Central memory CD8-positive, alpha-beta T cell (primary cell): ENCODE results near the gene OXNAD1.

Experiments
- ATAC-seq: fragments of 150-1000 bp; cut with Tn5 transposase; replicated peaks from 2 replicates; pipeline ENCODE4 v1.10.0; 2022; ENCODE audit warnings: mild to moderate bottlenecking, moderate FRiP score, moderate number of reproducible peaks; ENCODE audit not compliant: poor library complexity, severe bottlenecking; ENCODE audit errors: extremely low read depth
- DNase-seq, 2 donors: peaks; one replicate each; pipeline ENCODE4 v3.0.0; 2021; ENCODE audit warnings: low spot score in 2 of 2
- H3K27ac Mint-ChIP-seq: one replicate; pipeline ENCODE4 v1.8.0; 2022; ENCODE audit warnings: low read depth, mild to moderate bottlenecking, moderate library complexity, mixed read lengths
- H3K27me3 Mint-ChIP-seq: one replicate; pipeline ENCODE4 v1.8.0; 2022; ENCODE audit warnings: mixed read lengths
- H3K36me3 Mint-ChIP-seq: one replicate; pipeline ENCODE4 v1.8.0; 2022; ENCODE audit warnings: mild to moderate bottlenecking, moderate library complexity, mixed read lengths; ENCODE audit not compliant: insufficient read depth
- H3K4me1 Mint-ChIP-seq: one replicate; pipeline ENCODE4 v1.8.0; 2022; ENCODE audit warnings: mixed read lengths
- H3K4me3 Mint-ChIP-seq: one replicate; pipeline ENCODE4 v1.8.0; 2022; ENCODE audit warnings: mild to moderate bottlenecking, moderate library complexity, mixed read lengths
- H3K9me3 Mint-ChIP-seq: one replicate; pipeline ENCODE4 v1.8.0; 2022; ENCODE audit warnings: mixed read lengths

The OXNAD1 gene

GRCh38 chr3:16264708-16265454 is at the start of gene OXNAD1, which contains the start of gene DPH3:
Gene OXNAD1 (plus strand): TSS chr3:16265212. CDS start chr3:16270953, 5,741 bp downstream.
Gene DPH3 (minus strand): TSS chr3:16264943. CDS start chr3:16264876, 67 bp downstream.
- Mint-ChIP-seq H3K27ac (peak within 1 kb of the TSS; percentile 97), H3K36me3 (peaks cover 14% of the 10 kb centered on the region), H3K4me1 (peaks cover 19% of the 10 kb centered on the region), H3K4me3 (peak within 1 kb of the TSS; percentile 96), H3K27me3 (no peaks in the 10 kb centered on the region), H3K9me3 (no peaks in the 10 kb centered on the region)
- ATAC-seq = peak; percentile 95
- peak; percentile 99 for DNase-seq

GRCh38 chr3:16216373-16216935 is 48.6 kb upstream of the OXNAD1 start:
- Mint-ChIP-seq H3K36me3 (no peaks in the 10 kb centered on the region), H3K27ac (no peak overlapping the region), H3K9me3 (no peaks in the 10 kb centered on the region), H3K4me3 (no peak overlapping the region), H3K4me1 (no peaks in the 10 kb centered on the region), H3K27me3 (peaks cover 55% of the 10 kb centered on the region)
- DNase-seq (no peak), ATAC-seq (no peak)

GRCh38 chr3:16219777-16220176 is 45.2 kb upstream of the OXNAD1 start:
- ATAC-seq (no peak), DNase-seq (no peak)
- Mint-ChIP-seq H3K4me1 (no peaks in the 10 kb centered on the region), H3K9me3 (no peaks in the 10 kb centered on the region), H3K36me3 (no peaks in the 10 kb centered on the region), H3K4me3 (no peak overlapping the region), H3K27ac (no peak overlapping the region), H3K27me3 (peaks cover 27% of the 10 kb centered on the region)

- H3K27me3 Mint-ChIP-seq = peaks cover 16% of the 10 kb centered on the region
- H3K4me1 Mint-ChIP-seq = no peaks in the 10 kb centered on the region
- no peak overlapping the region for H3K4me3 Mint-ChIP-seq
- H3K9me3 Mint-ChIP-seq = no peaks in the 10 kb centered on the region
- H3K27ac Mint-ChIP-seq = no peak overlapping the region
- no peak for ATAC-seq
- no peak for DNase-seq
- H3K36me3 Mint-ChIP-seq = no peaks in the 10 kb centered on the region
Measured at GRCh38 chr3:16221990-16222389, 43.0 kb upstream of the OXNAD1 start.

GRCh38 chr3:16222547-16222946 is 42.5 kb upstream of the OXNAD1 start:
- peaks cover 16% of the 10 kb centered on the region for H3K27me3 Mint-ChIP-seq
- H3K36me3 Mint-ChIP-seq = no peaks in the 10 kb centered on the region
- no peak overlapping the region for H3K4me3 Mint-ChIP-seq

GRCh38 chr3:16224325-16224724 is 40.7 kb upstream of the OXNAD1 start:
- DNase-seq = no peak
- Mint-ChIP-seq H3K4me3 (no peak overlapping the region), H3K4me1 (no peaks in the 10 kb centered on the region), H3K27me3 (peaks cover 2% of the 10 kb centered on the region), H3K36me3 (peaks cover 2% of the 10 kb centered on the region), H3K27ac (no peak overlapping the region), H3K9me3 (no peaks in the 10 kb centered on the region)
- no peak for ATAC-seq

More at GRCh38 chr3:16222547-16222946, 42.5 kb upstream of the OXNAD1 start:
- DNase-seq (no peak), ATAC-seq (no peak)
- H3K9me3 Mint-ChIP-seq = no peaks in the 10 kb centered on the region
- H3K27ac Mint-ChIP-seq = no peak overlapping the region
- no peaks in the 10 kb centered on the region for H3K4me1 Mint-ChIP-seq

GRCh38 chr3:16227566-16227965 is 37.4 kb upstream of the OXNAD1 start:
- no peak for DNase-seq
- no peak for ATAC-seq
- H3K9me3 Mint-ChIP-seq = no peaks in the 10 kb centered on the region
- H3K36me3 Mint-ChIP-seq = peaks cover 2% of the 10 kb centered on the region
- H3K4me3 Mint-ChIP-seq = no peak overlapping the region
- H3K27me3 Mint-ChIP-seq = no peaks in the 10 kb centered on the region
- no peak overlapping the region for H3K27ac Mint-ChIP-seq
- no peaks in the 10 kb centered on the region for H3K4me1 Mint-ChIP-seq

GRCh38 chr3:16229681-16230080 is 35.3 kb upstream of the OXNAD1 start:
- no peak overlapping the region for H3K4me3 Mint-ChIP-seq
- H3K27me3 Mint-ChIP-seq = peaks cover 17% of the 10 kb centered on the region
- H3K4me1 Mint-ChIP-seq = no peaks in the 10 kb centered on the region
- DNase-seq (no peak), ATAC-seq (no peak)
- no peak overlapping the region for H3K27ac Mint-ChIP-seq
- peaks cover 2% of the 10 kb centered on the region for H3K36me3 Mint-ChIP-seq
- no peaks in the 10 kb centered on the region for H3K9me3 Mint-ChIP-seq

- Mint-ChIP-seq H3K4me3 (no peak overlapping the region), H3K27me3 (peaks cover 17% of the 10 kb centered on the region), H3K36me3 (peaks cover 2% of the 10 kb centered on the region), H3K9me3 (no peaks in the 10 kb centered on the region), H3K27ac (no peak overlapping the region), H3K4me1 (no peaks in the 10 kb centered on the region)
- no peak for ATAC-seq
- no peak for DNase-seq
Measured at GRCh38 chr3:16231983-16232382, 33.0 kb upstream of the OXNAD1 start.

- H3K4me3 Mint-ChIP-seq = no peak overlapping the region
- no peak for ATAC-seq
- no peak for DNase-seq
- H3K4me1 Mint-ChIP-seq = no peaks in the 10 kb centered on the region
- no peak overlapping the region for H3K27ac Mint-ChIP-seq
- no peaks in the 10 kb centered on the region for H3K36me3 Mint-ChIP-seq
- H3K9me3 Mint-ChIP-seq = no peaks in the 10 kb centered on the region
- peaks cover 17% of the 10 kb centered on the region for H3K27me3 Mint-ChIP-seq
Measured at GRCh38 chr3:16233806-16234205, 31.2 kb upstream of the OXNAD1 start.

GRCh38 chr3:16234281-16234680 is 30.7 kb upstream of the OXNAD1 start:
- Mint-ChIP-seq H3K4me1 (no peaks in the 10 kb centered on the region), H3K27me3 (peaks cover 17% of the 10 kb centered on the region), H3K4me3 (no peak overlapping the region), H3K36me3 (no peaks in the 10 kb centered on the region), H3K9me3 (no peaks in the 10 kb centered on the region), H3K27ac (no peak overlapping the region)
- ATAC-seq (no peak), DNase-seq (no peak)

- ATAC-seq = no peak
- no peaks in the 10 kb centered on the region for H3K4me1 Mint-ChIP-seq
- H3K9me3 Mint-ChIP-seq = no peaks in the 10 kb centered on the region
- H3K36me3 Mint-ChIP-seq = no peaks in the 10 kb centered on the region
- no peak overlapping the region for H3K4me3 Mint-ChIP-seq
- DNase-seq = no peak
- no peak overlapping the region for H3K27ac Mint-ChIP-seq
- peaks cover 17% of the 10 kb centered on the region for H3K27me3 Mint-ChIP-seq
Measured at GRCh38 chr3:16236030-16236639, 28.9 kb upstream of the OXNAD1 start.

GRCh38 chr3:16236856-16237393 is 28.1 kb upstream of the OXNAD1 start:
- H3K27ac Mint-ChIP-seq = no peak overlapping the region

More at GRCh38 chr3:16236856-16237393, 28.1 kb upstream of the OXNAD1 start:
- Mint-ChIP-seq H3K36me3 (no peaks in the 10 kb centered on the region), H3K4me3 (no peak overlapping the region), H3K9me3 (no peaks in the 10 kb centered on the region), H3K4me1 (no peaks in the 10 kb centered on the region), H3K27me3 (peaks cover 17% of the 10 kb centered on the region)
- ATAC-seq (no peak), DNase-seq (no peak)
